Measurements from ENCODE around the gene GOLT1A. TPM values are rescaled to one million over a fixed set of nuclear protein-coding genes. Genes with fewer than 3 reads are reported as not detected.

GOLT1A gene
- total and polyA plus RNA-seq, 11 donors: 0.24 to 0.29 TPM; not detected in 9

- TF ChIP-seq, protein P1, sequence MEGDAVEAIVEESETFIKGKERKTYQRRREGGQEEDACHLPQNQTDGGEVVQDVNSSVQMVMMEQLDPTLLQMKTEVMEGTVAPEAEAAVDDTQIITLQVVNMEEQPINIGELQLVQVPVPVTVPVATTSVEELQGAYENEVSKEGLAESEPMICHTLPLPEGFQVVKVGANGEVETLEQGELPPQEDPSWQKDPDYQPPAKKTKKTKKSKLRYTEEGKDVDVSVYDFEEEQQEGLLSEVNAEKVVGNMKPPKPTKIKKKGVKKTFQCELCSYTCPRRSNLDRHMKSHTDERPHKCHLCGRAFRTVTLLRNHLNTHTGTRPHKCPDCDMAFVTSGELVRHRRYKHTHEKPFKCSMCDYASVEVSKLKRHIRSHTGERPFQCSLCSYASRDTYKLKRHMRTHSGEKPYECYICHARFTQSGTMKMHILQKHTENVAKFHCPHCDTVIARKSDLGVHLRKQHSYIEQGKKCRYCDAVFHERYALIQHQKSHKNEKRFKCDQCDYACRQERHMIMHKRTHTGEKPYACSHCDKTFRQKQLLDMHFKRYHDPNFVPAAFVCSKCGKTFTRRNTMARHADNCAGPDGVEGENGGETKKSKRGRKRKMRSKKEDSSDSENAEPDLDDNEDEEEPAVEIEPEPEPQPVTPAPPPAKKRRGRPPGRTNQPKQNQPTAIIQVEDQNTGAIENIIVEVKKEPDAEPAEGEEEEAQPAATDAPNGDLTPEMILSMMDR (IDR thresholded peaks at IDR 0.05): no peak
- no peak for TF ChIP-seq POLR2A (IDR thresholded peaks at IDR 0.05)
- intact Hi-C loops (cut with DNase I): no loop called here
- Histone ChIP-seq H3K27me3 (no peaks in the 10 kb centered on the region), H3K4me3 (no peak overlapping the region), H3K36me3 (peaks cover 0 to 60% (median 30%) of the 10 kb centered on the region in 9 donors), H3K27ac (no peak overlapping the region), H3K4me1 (peaks cover 0 to 8% (median 0%) of the 10 kb centered on the region in 12 donors), H3K9me3 (no peaks in the 10 kb centered on the region)
- no peak for DNase-seq
- ATAC-seq: no peak
- 62 to 73% (median 66%) methylated on average over 3 of the region's 3 CpGs for WGBS, 4 donors
Observed at GRCh38 chr1:204222764-204223055, 8.9 kb upstream of the GOLT1A start.

DNA sequence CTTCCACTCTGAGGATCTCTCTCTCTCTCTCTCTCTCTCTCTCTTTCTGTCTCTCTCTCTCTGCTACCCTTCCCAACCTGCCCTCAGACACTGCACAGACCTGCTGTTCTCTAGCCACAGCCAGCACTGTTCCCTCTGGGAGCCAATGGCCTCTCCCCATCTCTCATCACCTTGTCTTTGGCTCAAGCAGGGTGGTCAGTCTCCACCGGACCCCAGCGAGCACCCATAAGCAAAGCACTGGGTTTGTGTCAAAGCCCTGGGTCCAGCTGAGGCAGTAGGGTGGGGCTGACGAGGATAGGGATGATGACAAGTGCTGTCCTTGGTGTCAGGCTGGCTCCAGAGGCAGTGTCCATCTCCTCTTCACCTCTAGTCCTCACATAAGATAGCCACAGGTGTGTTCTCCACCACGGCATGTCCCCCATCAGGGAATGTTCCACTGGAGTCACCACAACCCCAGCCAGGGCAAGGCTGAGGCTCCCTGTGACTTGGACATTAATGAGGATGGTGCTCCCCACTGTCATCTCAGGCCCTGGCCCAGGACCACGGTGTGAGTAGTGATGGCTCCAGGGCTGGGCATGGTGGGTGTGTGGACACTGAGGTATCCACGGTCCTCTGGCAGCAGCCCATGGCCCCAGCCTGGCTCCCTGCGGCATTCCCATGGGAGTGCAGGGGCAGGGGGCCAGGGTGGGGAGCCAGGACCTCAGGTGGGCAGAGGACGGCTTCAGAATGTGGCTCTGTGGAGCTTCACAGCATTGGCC is 8.4 kb upstream of the GOLT1A start:
- TF ChIP-seq POLR2A (IDR thresholded peaks at IDR 0.05): no peak
- TF ChIP-seq, protein P1 (IDR thresholded peaks at IDR 0.05): no peak
- intact Hi-C loops (cut with DNase I): no loop called here
- ATAC-seq: peak in 1 of 4 donors; percentile 13
- no peaks in the 10 kb centered on the region for H3K27me3 ChIP-seq
- 79 to 92% (median 86%) methylated on average over 8 of the region's 8 CpGs for WGBS, 4 donors
- H3K4me1 ChIP-seq: peaks cover 0 to 8% (median 0%) of the 10 kb centered on the region in 12 donors
- H3K9me3 ChIP-seq: no peaks in the 10 kb centered on the region
- H3K36me3 ChIP-seq: peaks cover 0 to 55% (median 24%) of the 10 kb centered on the region in 9 donors
- DNase-seq: no peak
- no peak overlapping the region for H3K4me3 ChIP-seq
- no peak overlapping the region for H3K27ac ChIP-seq

DNA sequence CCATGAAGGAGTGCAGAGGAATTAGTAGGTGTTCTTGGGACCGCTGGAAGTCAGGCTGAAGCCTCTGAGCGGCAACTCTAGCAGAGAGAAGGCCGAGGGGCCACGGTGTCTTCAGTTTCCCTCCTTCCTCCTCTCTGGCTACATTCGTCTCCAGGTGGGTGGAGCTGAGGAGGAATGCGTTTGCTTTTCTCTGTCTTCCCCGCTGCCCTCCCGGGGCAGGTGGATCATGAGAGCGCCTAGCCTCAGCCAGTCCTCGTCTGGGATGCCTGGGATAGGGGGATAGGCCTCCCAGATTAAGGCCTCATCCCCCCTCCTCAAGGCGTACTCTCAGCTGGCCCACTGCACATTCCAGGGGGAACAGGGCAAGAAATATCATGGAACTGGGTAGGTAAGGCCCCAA is 7.5 kb upstream of the GOLT1A start:
- Histone ChIP-seq H3K36me3 (peaks cover 0 to 46% (median 17%) of the 10 kb centered on the region in 9 donors), H3K9me3 (no peaks in the 10 kb centered on the region), H3K4me3 (no peak overlapping the region), H3K4me1 (peaks cover 0 to 8% (median 0%) of the 10 kb centered on the region in 12 donors), H3K27ac (no peak overlapping the region), H3K27me3 (no peaks in the 10 kb centered on the region)
- ATAC-seq (no peak), DNase-seq (no peak)
- TF ChIP-seq, protein P1 (IDR thresholded peaks at IDR 0.05): no peak
- TF ChIP-seq POLR2A (IDR thresholded peaks at IDR 0.05): no peak
- intact Hi-C loops (cut with DNase I): no loop called here
- WGBS, 4 donors: 86 to 93% (median 89%) methylated on average over 11 of the region's 11 CpGs

DNA sequence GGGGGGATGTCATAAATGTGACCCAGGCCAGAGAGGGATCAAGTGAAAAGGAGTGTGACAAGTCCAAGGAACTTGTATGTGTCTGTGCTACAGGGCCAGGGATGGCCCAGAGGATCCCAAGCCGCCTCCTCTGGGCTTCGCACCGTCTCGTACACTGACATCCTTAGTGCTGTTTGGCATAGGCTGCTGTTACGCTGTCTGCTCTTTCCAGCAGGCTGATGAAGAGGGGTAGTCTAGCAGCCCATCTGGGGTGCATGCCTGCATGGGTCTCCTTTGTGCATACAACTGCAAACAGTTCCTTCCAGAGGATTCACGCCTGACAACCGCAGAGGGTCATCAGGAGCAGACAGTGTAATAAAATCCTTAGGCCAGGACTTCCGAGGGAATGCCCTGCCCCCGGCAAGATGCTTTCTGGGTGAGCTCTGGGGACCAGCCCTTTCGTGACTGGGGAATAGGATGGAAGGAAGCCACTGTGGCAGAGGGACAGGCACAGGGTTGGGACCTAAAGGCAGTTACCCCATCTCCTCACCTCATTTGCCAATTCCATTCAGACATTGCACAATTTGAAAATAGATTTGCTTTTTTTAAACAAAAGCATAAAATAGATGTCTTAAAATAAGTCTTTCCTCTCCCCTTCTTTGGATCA is 6.3 kb upstream of the GOLT1A start:
- DNase-seq: no peak
- peaks cover 0 to 8% (median 0%) of the 10 kb centered on the region in 12 donors for H3K4me1 ChIP-seq
- ATAC-seq: peak in 1 of 4 donors; percentile 13
- intact Hi-C loops (cut with DNase I): no loop called here
- H3K27me3 ChIP-seq: no peaks in the 10 kb centered on the region
- peaks cover 0 to 34% (median 6%) of the 10 kb centered on the region in 9 donors for H3K36me3 ChIP-seq
- H3K4me3 ChIP-seq: no peak overlapping the region
- WGBS, 4 donors: 76 to 91% (median 85%) methylated on average over 7 to 10 of the region's 10 CpGs
- no peak overlapping the region for H3K27ac ChIP-seq
- TF ChIP-seq, protein P1 (IDR thresholded peaks at IDR 0.05): no peak
- TF ChIP-seq POLR2A (IDR thresholded peaks at IDR 0.05): no peak
- no peaks in the 10 kb centered on the region for H3K9me3 ChIP-seq
